Stomach smooth muscle (tissue), 2 donors: ENCODE measurements around the gene GDAP1L1.

Experiments used
- H3K27ac ChIP-seq: one replicate; pipeline ENCODE4 v1.7.0; 2013; ENCODE audit warnings: mild to moderate bottlenecking, low read length, inconsistent platforms
- H3K27me3 ChIP-seq, 2 donors: one replicate each; pipeline ENCODE4 v1.7.0; 2013; ENCODE audit warnings: low read length in 2 of 2; ENCODE audit not compliant: insufficient read depth in 2 of 2, control insufficient read depth in 1 of 2
- H3K36me3 ChIP-seq, 2 donors: one replicate each; pipeline ENCODE4 v1.7.0; 2013; ENCODE audit warnings: low read length in 2 of 2; ENCODE audit not compliant: control insufficient read depth in 2 of 2, insufficient read depth in 2 of 2
- H3K4me1 ChIP-seq: one replicate; pipeline ENCODE4 v1.7.0; 2013; ENCODE audit warnings: low read length; ENCODE audit not compliant: control insufficient read depth, insufficient read depth
- H3K4me3 ChIP-seq, 2 donors: one replicate each; pipeline ENCODE4 v1.7.0; 2013; ENCODE audit warnings: low read length in 2 of 2
- H3K9ac ChIP-seq, 2 donors: one replicate each; pipeline ENCODE4 v1.7.0; 2013; ENCODE audit warnings: low read length in 2 of 2, mild to moderate bottlenecking in 1 of 2
- H3K9me3 ChIP-seq, 2 donors: one replicate each; pipeline ENCODE4 v1.7.0; 2013; ENCODE audit warnings: low read length in 2 of 2; ENCODE audit not compliant: control insufficient read depth in 2 of 2
- donor health status: healthy.
- donor health status: Pancreatic carcinoma.

Gene GDAP1L1

DNA sequence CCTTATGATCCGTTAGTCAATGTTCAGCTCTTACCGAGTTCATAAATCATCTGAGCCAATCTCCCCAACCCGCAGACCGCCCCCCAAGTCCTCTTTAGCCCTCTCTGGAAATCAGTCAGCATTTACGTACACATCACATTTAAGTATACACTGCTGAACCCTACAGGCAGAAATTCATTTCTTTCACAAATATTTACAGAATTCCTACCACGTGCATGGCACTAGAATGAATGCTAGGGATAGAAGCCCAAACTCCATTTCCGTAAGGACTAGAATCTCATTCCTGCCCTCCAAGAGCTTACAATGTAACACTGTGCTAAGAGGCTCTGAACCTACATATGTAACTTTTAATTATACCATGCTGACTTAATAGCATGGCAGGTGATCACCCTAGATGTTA is 38.3 kb upstream of the GDAP1L1 start:
- H3K36me3 ChIP-seq = peaks cover 2 to 9% of the 10 kb centered on the region in 2 donors
- peak overlapping the region in 1 of 2 donors; percentile 98 for H3K9ac ChIP-seq
- H3K9me3 ChIP-seq = no peaks in the 10 kb centered on the region
- H3K4me3 ChIP-seq = peak overlapping the region; percentile 92 to 93
- peaks cover 33% of the 10 kb centered on the region for H3K4me1 ChIP-seq
- H3K27me3 ChIP-seq = no peaks in the 10 kb centered on the region
- H3K27ac ChIP-seq = no peak overlapping the region

DNA sequence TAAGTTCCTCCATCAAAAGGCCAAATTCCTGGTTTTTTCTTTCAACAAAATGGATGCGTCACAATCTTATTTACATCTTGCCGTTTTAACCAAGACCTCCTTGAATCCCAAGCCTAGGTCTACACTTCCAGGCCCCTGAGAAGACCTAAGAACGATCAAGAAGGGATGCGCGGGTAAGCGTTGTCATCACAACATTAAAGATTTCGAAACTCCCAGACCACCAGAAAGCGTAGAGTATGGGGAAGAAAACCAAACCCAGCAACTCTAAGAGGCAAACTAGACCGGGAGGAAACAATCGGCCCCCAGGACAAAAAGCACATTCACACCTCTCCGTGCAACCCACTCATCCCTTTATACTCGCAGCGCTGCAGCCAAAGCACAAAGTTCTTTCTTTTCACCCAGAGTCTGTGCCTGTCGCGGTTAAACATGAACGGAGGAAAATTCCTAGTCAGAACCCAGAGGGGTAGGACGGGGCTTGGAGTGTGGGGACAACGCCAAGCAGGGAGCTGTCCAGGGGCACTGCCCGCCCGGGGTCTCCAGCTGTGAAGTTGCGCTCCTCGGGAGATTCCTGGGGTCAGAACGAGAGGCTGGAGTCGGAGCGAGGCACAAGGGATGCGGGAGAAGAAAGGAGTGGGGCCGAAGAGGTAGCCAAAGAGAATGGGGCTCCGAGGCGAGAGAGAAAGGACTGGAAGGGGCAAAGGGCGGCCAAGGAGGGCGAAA is 37.3 kb upstream of the GDAP1L1 start:
- Histone ChIP-seq H3K27me3 (no peaks in the 10 kb centered on the region), H3K9me3 (no peaks in the 10 kb centered on the region), H3K9ac (peak overlapping the region; percentile 95 to 98), H3K27ac (peak overlapping the region; percentile 96), H3K36me3 (peaks cover 2 to 9% of the 10 kb centered on the region in 2 donors), H3K4me3 (peak overlapping the region; percentile 92 to 93), H3K4me1 (peaks cover 27% of the 10 kb centered on the region)

DNA sequence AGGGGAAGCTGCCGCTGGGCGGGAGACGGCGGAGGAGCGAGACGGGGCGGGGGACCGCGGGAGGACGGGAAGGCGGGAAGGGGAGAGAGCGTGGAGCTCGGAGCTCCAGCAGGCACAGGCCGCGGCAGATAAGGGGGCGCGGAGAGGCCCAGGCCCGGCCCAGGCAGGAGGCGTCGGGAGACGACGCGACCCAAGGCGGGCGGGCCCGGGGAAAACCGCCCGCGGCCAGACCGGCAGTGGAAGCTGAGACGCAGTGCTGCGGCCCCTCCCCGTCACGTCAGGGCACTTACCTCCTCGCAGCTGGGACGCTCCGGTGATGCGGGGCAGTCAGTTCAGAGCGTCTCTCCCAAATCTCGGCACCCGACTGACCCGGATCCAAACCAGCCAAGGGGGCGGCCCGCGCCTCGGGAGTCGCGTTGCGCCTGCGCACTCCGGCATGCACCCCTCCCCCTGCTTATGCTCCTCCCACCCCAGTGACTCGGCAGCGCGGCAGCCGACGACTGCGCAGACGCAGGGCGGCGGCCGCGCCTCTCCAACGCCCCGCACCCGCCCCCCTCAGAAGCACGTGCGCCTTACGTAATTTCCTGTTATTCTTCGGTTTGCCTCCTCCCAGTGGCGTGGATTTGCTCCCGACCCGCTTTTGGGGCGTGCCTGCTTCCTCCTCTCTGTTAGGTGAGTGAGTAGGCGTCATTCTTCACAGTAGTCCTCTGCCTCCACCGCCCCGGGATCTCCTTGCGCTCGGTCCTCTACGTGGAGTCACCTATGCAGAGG is 36.5 kb upstream of the GDAP1L1 start, which contains the start of gene OSER1:
TSS of gene OSER1 (minus strand) at position 366 of the 771 bp plus-strand sequence. CDS start 3,814 bp downstream, outside the sequence.
- Histone ChIP-seq H3K9me3 (no peaks in the 10 kb centered on the region), H3K27me3 (no peaks in the 10 kb centered on the region), H3K4me3 (peak within 1 kb of the TSS; percentile 92 to 93), H3K4me1 (peaks cover 29% of the 10 kb centered on the region), H3K27ac (peak within 1 kb of the TSS; percentile 96), H3K36me3 (peaks cover 0 to 6% of the 10 kb centered on the region in 2 donors), H3K9ac (peak within 1 kb of the TSS; percentile 95 to 98)

DNA sequence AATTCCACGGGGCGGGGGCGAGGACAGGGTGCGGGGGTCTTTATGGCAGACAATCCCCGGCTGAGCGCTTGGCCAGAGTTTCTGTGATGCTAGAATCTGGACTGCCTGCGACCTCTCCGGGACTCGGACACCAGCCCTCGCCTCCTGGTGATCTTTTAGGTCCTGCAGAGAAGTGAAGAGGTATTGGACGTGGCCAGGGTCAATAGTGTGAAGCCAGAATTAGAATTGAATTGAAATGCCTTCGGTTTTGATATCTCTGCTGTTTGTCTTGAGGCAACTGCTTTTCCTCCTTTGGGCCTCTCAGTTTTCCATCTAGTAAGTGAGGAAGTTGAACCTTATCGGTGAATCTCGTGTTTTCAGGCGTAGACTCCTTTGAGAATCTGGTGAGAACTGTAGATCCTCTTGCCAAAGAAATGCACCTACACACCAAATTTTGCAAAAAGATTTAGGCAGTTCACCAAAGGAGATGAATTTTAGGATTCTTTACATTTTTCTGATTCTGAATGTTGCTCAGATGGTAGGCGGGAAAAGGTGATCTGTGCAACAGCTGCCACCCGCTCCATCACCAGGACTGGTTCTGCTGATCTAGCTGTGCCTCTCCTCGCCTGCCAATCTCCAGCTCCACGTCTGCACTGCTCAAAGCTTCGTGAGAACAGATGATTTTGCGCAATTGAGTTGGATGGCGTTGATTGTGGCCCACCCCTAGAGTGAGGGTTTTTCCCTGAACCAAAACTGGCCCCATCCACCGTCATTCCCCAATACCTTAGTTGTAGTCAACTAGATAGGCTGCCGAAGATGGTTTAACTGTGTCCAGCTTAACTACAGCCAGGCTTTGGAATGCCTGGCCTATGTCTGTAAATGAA is 35.7 kb upstream of the GDAP1L1 start:
- Histone ChIP-seq H3K36me3 (peaks cover 0 to under 1% of the 10 kb centered on the region in 2 donors), H3K27ac (peak overlapping the region; percentile 96), H3K27me3 (no peaks in the 10 kb centered on the region), H3K9ac (peak overlapping the region; percentile 83 to 89), H3K4me3 (peak overlapping the region; percentile 84 to 93), H3K9me3 (no peaks in the 10 kb centered on the region), H3K4me1 (peaks cover 29% of the 10 kb centered on the region)

DNA sequence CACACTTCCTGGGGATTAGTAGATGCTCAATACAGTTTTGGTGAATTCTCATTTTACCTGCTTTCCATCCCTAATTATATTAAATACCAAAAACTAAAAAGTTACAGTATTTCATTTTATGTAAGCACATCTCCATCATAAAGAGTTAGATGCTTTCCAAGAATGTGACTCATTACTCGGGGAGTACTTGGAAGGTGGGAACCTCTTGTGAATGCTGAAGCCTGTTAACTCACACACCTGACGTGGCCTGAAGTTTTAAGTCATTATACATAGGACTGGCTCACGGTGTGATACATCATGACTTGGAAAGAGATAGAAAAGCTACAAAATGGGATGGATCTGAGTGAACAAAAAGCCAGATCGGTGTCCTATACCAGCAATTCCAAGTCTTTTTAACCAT is 34.3 kb upstream of the GDAP1L1 start:
- no peaks in the 10 kb centered on the region for H3K27me3 ChIP-seq
- H3K9ac ChIP-seq = no peak overlapping the region
- H3K4me1 ChIP-seq = peaks cover 30% of the 10 kb centered on the region
- peaks cover 0 to 3% of the 10 kb centered on the region in 2 donors for H3K36me3 ChIP-seq
- no peak overlapping the region for H3K27ac ChIP-seq
- no peak overlapping the region for H3K4me3 ChIP-seq
- no peaks in the 10 kb centered on the region for H3K9me3 ChIP-seq

DNA sequence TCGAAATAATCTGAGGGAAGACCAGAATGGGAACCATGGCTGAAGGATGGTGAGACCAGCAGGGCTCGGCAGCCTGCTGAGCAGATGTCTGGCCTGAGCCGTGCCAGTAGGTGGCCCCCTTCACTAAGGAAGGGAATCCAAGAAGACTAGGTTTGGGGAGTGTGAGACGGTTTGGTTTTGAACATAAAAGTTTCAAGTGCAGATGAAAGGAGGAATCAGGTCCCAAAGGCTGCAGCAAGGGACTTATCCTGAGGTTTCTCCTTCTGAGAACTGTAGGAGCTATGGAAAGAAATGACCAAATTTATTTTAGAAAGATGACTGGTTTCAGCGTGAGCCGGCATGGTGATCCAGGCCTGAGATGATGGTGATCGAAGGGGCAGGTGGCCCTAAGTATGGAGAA is 32.0 kb upstream of the GDAP1L1 start:
- no peaks in the 10 kb centered on the region for H3K9me3 ChIP-seq
- H3K4me3 ChIP-seq = no peak overlapping the region
- peak overlapping the region; percentile 21 to 35 for H3K9ac ChIP-seq
- H3K27me3 ChIP-seq = no peaks in the 10 kb centered on the region
- peaks cover 0 to 3% of the 10 kb centered on the region in 2 donors for H3K36me3 ChIP-seq
- peaks cover 22% of the 10 kb centered on the region for H3K4me1 ChIP-seq
- H3K27ac ChIP-seq = no peak overlapping the region

DNA sequence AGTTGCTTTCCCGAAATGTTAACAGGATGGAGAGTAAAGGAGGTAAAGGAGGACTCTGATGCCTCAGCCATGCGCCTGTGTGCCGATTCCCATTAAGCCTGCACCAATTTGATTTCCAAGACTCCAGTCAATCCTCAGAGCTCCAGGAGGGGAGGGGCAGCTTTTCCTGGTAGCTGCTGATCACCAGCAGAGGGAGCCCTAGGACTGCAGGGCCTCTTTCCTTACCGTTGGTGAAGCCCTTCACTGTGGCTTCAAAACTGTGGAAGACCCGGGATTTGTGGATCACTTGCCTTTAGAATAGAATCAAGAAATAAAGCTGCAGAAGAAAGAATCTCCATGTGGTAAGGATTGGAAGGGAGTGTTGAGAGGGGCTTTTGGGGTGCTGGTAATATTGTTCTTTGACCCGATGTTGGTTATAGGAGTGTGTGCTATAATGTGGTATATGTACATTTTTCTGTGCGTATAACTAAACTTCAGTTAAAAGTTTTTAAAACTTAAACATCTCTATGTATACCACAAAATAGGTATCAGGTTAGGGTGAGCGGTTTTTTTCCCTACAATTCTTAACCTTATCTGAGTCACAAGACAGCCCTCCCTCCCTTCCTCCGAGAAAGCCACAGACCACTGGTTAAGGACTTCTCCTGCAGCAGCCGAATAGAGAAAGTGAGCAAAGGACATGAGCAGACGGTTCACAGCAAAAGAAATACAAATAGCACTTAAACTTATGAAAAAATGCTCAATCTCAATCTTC is 29.6 kb upstream of the GDAP1L1 start:
- Histone ChIP-seq H3K27ac (no peak overlapping the region), H3K9me3 (no peaks in the 10 kb centered on the region), H3K4me3 (no peak overlapping the region), H3K36me3 (peaks cover 0 to 7% of the 10 kb centered on the region in 2 donors), H3K9ac (peak overlapping the region; percentile 1 to 42), H3K27me3 (no peaks in the 10 kb centered on the region), H3K4me1 (peaks cover 11% of the 10 kb centered on the region)

DNA sequence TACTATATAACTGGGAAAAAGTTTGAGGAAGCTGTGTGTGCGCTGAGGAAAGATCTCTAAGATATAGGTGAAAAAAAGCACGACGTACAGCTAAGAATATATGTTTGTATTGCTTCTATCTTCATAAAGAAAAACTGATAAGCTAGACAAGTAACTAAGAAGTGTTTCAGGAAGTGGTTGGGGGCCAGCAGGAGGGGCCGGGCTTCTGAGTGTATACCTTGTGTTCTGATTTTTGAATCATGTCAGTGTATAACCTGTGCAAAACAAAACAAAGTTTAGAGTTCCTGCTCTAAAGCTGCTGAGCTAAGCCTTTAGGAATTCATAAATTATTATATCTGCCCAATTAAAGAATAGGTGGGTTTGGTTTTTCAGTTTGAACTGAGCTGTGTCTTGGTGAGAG is 28.7 kb upstream of the GDAP1L1 start:
- Histone ChIP-seq H3K4me1 (peaks cover 11% of the 10 kb centered on the region), H3K27me3 (no peaks in the 10 kb centered on the region), H3K36me3 (peaks cover 0 to 7% of the 10 kb centered on the region in 2 donors), H3K9ac (no peak overlapping the region), H3K4me3 (no peak overlapping the region), H3K27ac (no peak overlapping the region), H3K9me3 (no peaks in the 10 kb centered on the region)

DNA sequence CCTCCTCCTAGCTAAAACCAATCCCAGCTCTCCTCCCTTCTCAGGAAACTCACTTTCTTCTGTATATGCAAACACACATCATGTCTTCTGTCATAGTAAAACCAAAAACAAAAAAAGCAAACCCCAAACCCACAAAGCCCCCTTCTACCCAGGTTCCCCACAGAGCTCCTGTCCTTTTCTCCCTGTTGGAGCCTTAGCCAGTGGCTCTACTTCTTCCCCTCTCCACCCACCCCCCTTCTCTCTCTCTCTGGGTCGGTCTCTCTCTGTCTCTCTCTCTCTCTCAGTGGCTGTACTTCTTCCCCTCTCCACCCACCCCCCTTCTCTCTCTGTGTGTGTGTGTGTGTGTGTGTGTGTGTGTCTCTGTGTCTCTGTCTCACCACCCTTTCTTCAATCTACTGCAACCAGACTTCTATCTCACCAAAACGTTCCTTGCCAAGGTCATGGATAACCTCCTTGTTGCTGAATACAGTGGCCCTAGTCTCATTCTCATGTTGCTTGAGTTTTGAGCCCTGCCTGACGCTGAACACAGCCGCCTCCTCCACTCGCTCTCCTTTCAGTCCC is 27.9 kb upstream of the GDAP1L1 start:
- no peak overlapping the region for H3K4me3 ChIP-seq
- H3K27me3 ChIP-seq = no peaks in the 10 kb centered on the region
- H3K4me1 ChIP-seq = peaks cover 11% of the 10 kb centered on the region
- no peaks in the 10 kb centered on the region for H3K9me3 ChIP-seq
- H3K27ac ChIP-seq = no peak overlapping the region
- no peak overlapping the region for H3K9ac ChIP-seq
- peaks cover 0 to 7% of the 10 kb centered on the region in 2 donors for H3K36me3 ChIP-seq
